Cardiac muscle cell (in vitro differentiated cells and primary cell): Measurements from ENCODE around the gene DDX51. TPM values are rescaled to one million over a fixed set of nuclear protein-coding genes. Genes with fewer than 3 reads are reported as not detected.

Source experiments
- DNase-seq, 2 donors: peaks; one replicate each; pipeline versions ENCODE4 v3.0.0 to v3.0.0-alpha.2; 2010 to 2017; ENCODE audit warnings: low read depth in 1 of 2, low spot score in 1 of 2
- H3K27ac ChIP-seq: fragments of 200-600 bp; sonication (generic); 2 replicates; pipeline ENCODE4 v1.5.1; 2016
- H3K27me3 ChIP-seq: fragments of 200-600 bp; sonication (generic); 2 replicates; pipeline ENCODE4 v1.6.0; 2016; ENCODE audit warnings: control low read depth
- H3K36me3 ChIP-seq: fragments of 200-600 bp; sonication (generic); 2 replicates; pipeline ENCODE4 v1.5.1; 2016; ENCODE audit warnings: control low read depth
- H3K4me1 ChIP-seq: fragments of 200-600 bp; sonication (generic); 2 replicates; pipeline ENCODE4 v1.8.1; 2017; ENCODE audit warnings: low read depth, mild to moderate bottlenecking, mixed run types
- H3K4me3 ChIP-seq: fragments of 200-600 bp; sonication (generic); 2 replicates; pipeline ENCODE4 v1.5.1; 2016; ENCODE audit warnings: mild to moderate bottlenecking
- H3K9me3 ChIP-seq: fragments of 200-600 bp; sonication (generic); 2 replicates; pipeline ENCODE4 v1.5.1; 2017; ENCODE audit warnings: low read depth, mild to moderate bottlenecking, control low read depth
- CTCF ChIP-seq: IDR thresholded peaks from 2 replicates; pipeline ENCODE4 v1.5.1; 2012; ENCODE audit warnings: low read depth, mild to moderate bottlenecking, low read length
- polyA plus RNA-seq: library from polyadenylated mRNA; unstranded; fragments of >200 nt; fragmentation: Nextera tagmentation; extraction: Ambion mirVana; gene quantifications from 2 replicates; pipeline ENCODE4 v1.2.1, GENCODE V29; 2016
- total RNA-seq: library from RNA; depleted of rRNA; stranded (reverse); fragments of >200 nt; gene quantifications from 2 replicates; pipeline ENCODE4 v1.2.3, GENCODE V29; 2016

The DDX51 gene
- total and polyA plus RNA-seq, 2 experiments from 2014 or later = 15.6 to 22.9 TPM

DNA sequence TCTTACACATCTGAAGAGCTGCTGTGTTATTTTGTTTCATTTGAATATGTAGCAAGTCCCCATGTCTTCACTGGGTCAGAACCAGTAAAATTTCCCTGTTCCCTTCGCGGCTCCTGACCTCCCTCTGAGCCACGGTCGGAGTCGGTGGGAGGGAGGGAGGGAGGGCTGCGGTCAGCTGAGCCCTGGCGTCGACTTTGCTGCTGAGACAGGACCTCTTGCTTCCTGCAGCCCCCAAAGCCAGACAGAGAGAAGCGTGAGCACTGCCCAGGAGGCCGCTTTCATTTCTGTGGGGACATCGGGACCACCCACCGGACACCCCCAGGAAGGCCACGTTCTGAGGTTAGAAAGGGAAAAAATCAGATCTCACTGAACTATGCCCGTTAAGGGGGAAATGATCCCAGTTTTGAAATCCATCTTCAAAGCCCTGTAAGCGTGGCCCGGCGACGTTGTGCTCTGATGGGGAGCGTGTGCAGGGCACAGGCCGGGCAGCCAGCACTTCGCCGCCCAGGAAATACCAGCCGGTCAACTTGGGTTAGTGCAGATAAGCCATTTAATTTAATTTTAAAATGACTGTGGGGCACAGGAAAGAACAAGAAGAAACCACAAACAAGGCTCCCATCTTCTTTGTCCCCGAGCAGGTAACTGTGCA is 42.2 kb upstream of the DDX51 start:
- TF ChIP-seq CTCF = no peak
- DNase-seq = no peak
- H3K9me3 ChIP-seq = no peaks in the 10 kb centered on the region
- no peaks in the 10 kb centered on the region for H3K36me3 ChIP-seq
- no peaks in the 10 kb centered on the region for H3K4me1 ChIP-seq
- no peak overlapping the region for H3K4me3 ChIP-seq
- H3K27me3 ChIP-seq = peaks cover 28% of the 10 kb centered on the region
- H3K27ac ChIP-seq = no peak overlapping the region

DNA sequence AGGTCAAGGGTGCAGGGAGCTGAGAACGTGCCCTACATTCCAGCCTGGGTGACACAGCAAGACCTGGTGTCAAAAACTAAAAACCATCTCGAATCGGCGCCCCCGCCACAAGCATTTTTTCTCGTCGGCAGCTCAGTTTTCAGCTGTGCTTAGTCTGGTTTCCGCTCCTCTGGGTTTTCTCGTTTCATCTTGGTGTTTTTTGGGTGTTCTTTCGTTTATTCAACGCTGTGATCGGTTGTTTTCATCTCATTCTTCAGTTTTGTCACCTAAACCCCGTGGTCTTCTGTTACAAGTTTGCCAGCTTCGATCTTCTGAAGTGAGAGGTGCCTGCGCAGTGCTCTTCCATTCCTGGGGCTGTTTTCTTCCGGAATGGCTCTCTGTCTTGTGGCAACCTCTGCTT is 41.6 kb upstream of the DDX51 start:
- H3K36me3 ChIP-seq = no peaks in the 10 kb centered on the region
- no peaks in the 10 kb centered on the region for H3K4me1 ChIP-seq
- peaks cover 28% of the 10 kb centered on the region for H3K27me3 ChIP-seq
- H3K9me3 ChIP-seq = no peaks in the 10 kb centered on the region
- no peak overlapping the region for H3K4me3 ChIP-seq
- H3K27ac ChIP-seq = no peak overlapping the region
- DNase-seq = no peak
- no peak for TF ChIP-seq CTCF

- no peak for TF ChIP-seq CTCF
- no peak overlapping the region for H3K4me3 ChIP-seq
- H3K27ac ChIP-seq = no peak overlapping the region
- H3K27me3 ChIP-seq = peaks cover 28% of the 10 kb centered on the region
- no peak for DNase-seq
- no peaks in the 10 kb centered on the region for H3K36me3 ChIP-seq
- H3K4me1 ChIP-seq = no peaks in the 10 kb centered on the region
- no peaks in the 10 kb centered on the region for H3K9me3 ChIP-seq
Measured at GRCh38 chr12:132182711-132183365, 38.7 kb upstream of the DDX51 start.

DNA sequence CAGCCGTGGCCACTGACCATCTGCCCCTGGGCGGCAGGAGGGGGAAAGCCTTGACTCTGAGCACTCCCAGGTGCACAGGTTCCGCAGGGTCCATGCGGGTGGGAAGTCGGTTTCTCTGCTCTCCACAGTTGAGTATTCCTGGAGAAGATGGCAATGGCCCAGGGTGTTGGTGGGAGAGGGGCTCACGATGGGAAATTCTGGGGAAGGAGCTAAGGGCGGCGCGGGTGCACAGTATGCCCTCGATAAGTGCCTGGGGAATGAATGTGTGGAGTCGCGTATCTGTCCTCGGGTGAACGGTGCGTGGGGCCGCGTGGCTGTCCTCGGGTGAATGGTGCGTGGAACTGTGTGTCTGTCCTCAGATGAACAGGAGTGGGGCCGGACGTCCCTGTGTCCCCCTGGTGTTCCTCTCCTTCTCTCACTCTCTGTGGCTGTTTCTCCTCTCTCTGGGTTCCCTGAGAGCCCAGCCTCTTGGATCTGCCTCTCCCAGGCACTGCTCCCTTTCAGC is 38.1 kb upstream of the DDX51 start:
- H3K4me3 ChIP-seq = no peak overlapping the region
- H3K36me3 ChIP-seq = no peaks in the 10 kb centered on the region
- no peaks in the 10 kb centered on the region for H3K9me3 ChIP-seq
- H3K27me3 ChIP-seq = peaks cover 28% of the 10 kb centered on the region
- DNase-seq = no peak
- no peak for TF ChIP-seq CTCF
- H3K4me1 ChIP-seq = no peaks in the 10 kb centered on the region
- no peak overlapping the region for H3K27ac ChIP-seq

- H3K4me3 ChIP-seq = no peak overlapping the region
- no peak for DNase-seq
- no peaks in the 10 kb centered on the region for H3K4me1 ChIP-seq
- no peaks in the 10 kb centered on the region for H3K9me3 ChIP-seq
- no peaks in the 10 kb centered on the region for H3K36me3 ChIP-seq
- H3K27ac ChIP-seq = no peak overlapping the region
- no peak for TF ChIP-seq CTCF
- peaks cover 23% of the 10 kb centered on the region for H3K27me3 ChIP-seq
Measured at GRCh38 chr12:132181570-132182200, 37.6 kb upstream of the DDX51 start.
